ENCODE data around the gene PAQR4. TPM values are rescaled to one million over a fixed set of nuclear protein-coding genes. Genes with fewer than 3 reads are reported as not detected.

The PAQR4 gene
- total RNA-seq, 4 donors from 2014 or later = 4.7 to 19.2 (median 14.1) TPM

DNA sequence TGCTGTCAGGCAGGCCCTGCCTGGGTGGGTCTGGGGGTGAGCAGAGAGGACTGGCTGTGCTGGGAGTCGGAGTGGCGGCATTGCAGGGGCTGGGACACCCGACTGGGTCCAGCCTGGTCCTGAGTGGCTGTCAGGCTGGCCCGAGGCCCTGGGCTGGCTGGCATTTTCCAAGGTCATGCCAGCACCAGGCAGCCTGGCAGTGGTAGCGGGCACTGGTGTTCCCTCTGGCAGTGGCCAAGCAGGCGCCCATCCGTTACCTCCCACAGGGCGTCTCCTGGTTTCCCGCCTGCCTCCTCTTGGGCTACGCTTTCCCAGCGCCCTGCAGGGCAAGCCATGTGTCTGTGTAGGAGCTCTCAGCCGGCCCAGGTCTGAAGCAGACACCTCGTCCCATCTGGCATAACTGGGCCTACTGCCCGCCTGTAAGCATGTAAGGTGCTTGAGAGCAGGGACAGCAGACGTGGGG, 16.8 kb downstream of the PAQR4 start:
- 86% methylated on average over 5 of the region's 15 CpGs for WGBS
- H3K27ac ChIP-seq = no peak overlapping the region
- no peaks in the 10 kb centered on the region for H3K9me3 ChIP-seq
- no peak for DNase-seq (ENCODE audit: low spot score in 2 of 2)
- no peak for TF ChIP-seq POLR2AphosphoS5 (IDR thresholded peaks at IDR 0.05)
- TF ChIP-seq CTCF (IDR thresholded peaks at IDR 0.05) = no peak
- TF ChIP-seq POLR2A (IDR thresholded peaks at IDR 0.05) = no peak
- no peak for TF ChIP-seq EP300 (IDR thresholded peaks at IDR 0.05)
- H3K36me3 ChIP-seq = no peaks in the 10 kb centered on the region
- H3K4me1 ChIP-seq = peaks cover 36% of the 10 kb centered on the region
- H3K27me3 ChIP-seq = peaks cover 34% of the 10 kb centered on the region
- no peak overlapping the region for H3K4me3 ChIP-seq

DNA sequence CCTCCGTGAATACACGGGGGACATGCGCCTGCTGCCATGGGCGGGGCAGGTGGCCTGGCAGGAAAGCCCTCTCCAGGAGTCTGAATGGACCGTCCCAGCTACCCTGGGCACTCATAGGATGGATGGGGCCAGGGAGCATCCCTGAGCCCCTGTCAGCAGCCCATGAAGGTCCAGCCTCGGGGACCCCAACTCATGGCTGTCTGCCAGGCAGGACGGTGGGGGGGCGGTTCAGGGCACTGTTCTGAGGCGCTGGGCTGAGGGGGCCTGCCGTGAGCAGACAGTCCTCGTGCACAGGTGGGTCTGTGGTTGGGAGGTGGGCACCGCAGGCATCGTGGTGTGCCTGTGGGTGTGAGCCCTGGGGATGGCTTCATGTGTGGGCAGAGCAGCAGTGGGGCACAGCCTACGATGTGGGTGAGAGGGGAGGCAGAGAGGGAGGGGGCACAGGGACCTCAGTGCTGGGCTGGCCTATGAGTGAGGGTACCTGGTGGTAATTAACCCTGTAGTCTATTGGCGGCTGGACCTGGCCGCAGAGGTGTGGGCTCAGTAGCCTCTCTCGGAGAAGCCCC, 17.6 kb downstream of the PAQR4 start:
- TF ChIP-seq CTCF (IDR thresholded peaks at IDR 0.05) = no peak
- TF ChIP-seq POLR2A (IDR thresholded peaks at IDR 0.05) = no peak
- no peak for TF ChIP-seq POLR2AphosphoS5 (IDR thresholded peaks at IDR 0.05)
- no peak for TF ChIP-seq EP300 (IDR thresholded peaks at IDR 0.05)
- Histone ChIP-seq H3K9me3 (no peaks in the 10 kb centered on the region), H3K27ac (no peak overlapping the region), H3K27me3 (peaks cover 34% of the 10 kb centered on the region), H3K4me1 (peaks cover 38% of the 10 kb centered on the region), H3K36me3 (no peaks in the 10 kb centered on the region), H3K4me3 (no peak overlapping the region)
- WGBS = 77% methylated on average over 4 of the region's 17 CpGs
- no peak for DNase-seq (ENCODE audit: low spot score in 2 of 2)

GRCh38 chr16:2987286-2987685, 18.1 kb downstream of the PAQR4 start:
- DNase-seq (ENCODE audit: low spot score in 2 of 2) = no peak
- Histone ChIP-seq H3K36me3 (no peaks in the 10 kb centered on the region), H3K27me3 (peaks cover 34% of the 10 kb centered on the region), H3K27ac (no peak overlapping the region), H3K4me1 (peaks cover 43% of the 10 kb centered on the region), H3K4me3 (no peak overlapping the region), H3K9me3 (no peaks in the 10 kb centered on the region)
- no peak for TF ChIP-seq POLR2AphosphoS5 (IDR thresholded peaks at IDR 0.05)
- TF ChIP-seq POLR2A (IDR thresholded peaks at IDR 0.05) = no peak
- no peak for TF ChIP-seq CTCF (IDR thresholded peaks at IDR 0.05)
- no peak for TF ChIP-seq EP300 (IDR thresholded peaks at IDR 0.05)
- 95% methylated on average over 4 of the region's 9 CpGs for WGBS

GRCh38 chr16:2987833-2988232, 18.7 kb downstream of the PAQR4 start:
- 56% methylated on average over 4 of the region's 8 CpGs for WGBS
- Histone ChIP-seq H3K27me3 (peaks cover 34% of the 10 kb centered on the region), H3K36me3 (no peaks in the 10 kb centered on the region), H3K27ac (no peak overlapping the region), H3K9me3 (no peaks in the 10 kb centered on the region), H3K4me3 (no peak overlapping the region), H3K4me1 (peaks cover 47% of the 10 kb centered on the region)
- no peak for TF ChIP-seq EP300 (IDR thresholded peaks at IDR 0.05)
- TF ChIP-seq CTCF (IDR thresholded peaks at IDR 0.05) = no peak
- TF ChIP-seq POLR2A (IDR thresholded peaks at IDR 0.05) = no peak
- no peak for TF ChIP-seq POLR2AphosphoS5 (IDR thresholded peaks at IDR 0.05)
- no peak for DNase-seq (ENCODE audit: low spot score in 2 of 2)

DNA sequence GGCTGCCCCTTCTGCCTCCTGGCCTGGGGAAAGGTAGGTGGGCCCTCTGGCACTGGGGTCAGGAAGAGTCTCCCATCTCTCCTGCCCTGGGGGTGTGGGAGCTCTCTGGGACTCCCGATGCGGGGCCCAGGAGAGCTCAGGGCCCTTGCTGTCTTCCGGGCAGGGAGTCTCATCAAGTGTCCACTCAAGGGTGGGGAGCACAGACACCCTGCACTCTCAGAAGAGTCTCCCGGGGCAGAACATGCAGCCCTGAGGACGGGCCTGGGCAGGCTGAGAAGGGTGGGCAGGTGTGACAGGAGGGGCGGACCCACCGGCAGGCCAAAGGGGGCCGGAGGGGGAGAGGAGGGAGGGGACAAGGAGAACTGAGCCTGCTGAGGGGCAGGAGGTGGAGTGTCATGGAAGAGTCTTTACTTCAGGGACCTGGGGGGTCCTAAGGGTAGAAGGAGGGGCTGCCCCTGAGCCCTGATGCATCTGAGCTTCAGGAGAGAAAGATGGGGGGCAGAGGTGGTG, 19.5 kb downstream of the PAQR4 start:
- WGBS = 53% methylated on average over 4 of the region's 8 CpGs
- TF ChIP-seq EP300 (IDR thresholded peaks at IDR 0.05) (no peak), CTCF (IDR thresholded peaks at IDR 0.05) (no peak), POLR2AphosphoS5 (IDR thresholded peaks at IDR 0.05) (no peak), POLR2A (IDR thresholded peaks at IDR 0.05) (no peak)
- Histone ChIP-seq H3K4me1 (peaks cover 47% of the 10 kb centered on the region), H3K27ac (no peak overlapping the region), H3K27me3 (peaks cover 34% of the 10 kb centered on the region), H3K36me3 (no peaks in the 10 kb centered on the region), H3K4me3 (no peak overlapping the region), H3K9me3 (no peaks in the 10 kb centered on the region)
- DNase-seq (ENCODE audit: low spot score in 2 of 2) = no peak
